Kidney (tissue), 14 donors: ENCODE measurements around the gene NR3C1. TPM values are rescaled to one million over a fixed set of nuclear protein-coding genes. Genes with fewer than 3 reads are reported as not detected.

ENCODE experiments used
- DNase-seq, 5 donors: peaks; one replicate each; pipeline ENCODE4 v3.0.0-alpha.2; 2013 to 2020
- FAIRE-seq: peaks from 2 replicates; lab custom pipeline; 2012; peaks lifted over from hg19 to GRCh38; lab: Jason Lieb, UNC
- H3K27ac ChIP-seq, 2 donors: one replicate each; pipeline ENCODE4 v1.7.0; 2013; ENCODE audit warnings: low read depth in 2 of 2, low read length in 2 of 2, inconsistent platforms in 1 of 2
- H3K27me3 ChIP-seq: one replicate; pipeline ENCODE4 v1.7.1; 2013; ENCODE audit warnings: low read length, inconsistent platforms; ENCODE audit not compliant: control insufficient read depth, insufficient read depth
- H3K36me3 ChIP-seq, 3 donors: one replicate each; pipeline versions ENCODE4 v1.7.0 to v1.7.1; 2013; ENCODE audit warnings: low read length in 3 of 3, control low read depth in 1 of 3, inconsistent platforms in 1 of 3; ENCODE audit not compliant: insufficient read depth in 3 of 3, control insufficient read depth in 2 of 3
- H3K4me1 ChIP-seq, 3 donors: one replicate each; pipeline versions ENCODE4 v1.7.0 to v1.7.1; 2013; ENCODE audit warnings: low read length in 3 of 3, inconsistent platforms in 1 of 3, low read depth in 1 of 3; ENCODE audit not compliant: control insufficient read depth in 2 of 3, insufficient read depth in 2 of 3
- H3K4me3 ChIP-seq, 3 donors: one replicate each; pipeline versions ENCODE4 v1.7.0 to v1.8.1; 2013; ENCODE audit warnings: low read length in 3 of 3, control low read depth in 1 of 3, inconsistent platforms in 1 of 3
- H3K9ac ChIP-seq, 3 donors: one replicate each; pipeline versions ENCODE4 v1.7.0 to v1.7.1; 2013; ENCODE audit warnings: low read length in 3 of 3, control low read depth in 1 of 3, inconsistent platforms in 1 of 3
- H3K9me3 ChIP-seq, 3 donors: one replicate each; pipeline versions ENCODE4 v1.7.0 to v1.7.1; 2013; ENCODE audit warnings: low read length in 3 of 3, control low read depth in 1 of 3, inconsistent platforms in 1 of 3; ENCODE audit not compliant: control insufficient read depth in 2 of 3, insufficient read depth in 1 of 3
- intact Hi-C: fragments of 100-400 bp; cut with DNase I; formaldehyde crosslinking; loops from one replicate; pipeline ENCODE4 v1.11.1; 2022
- polyA plus RNA-seq: library from polyadenylated mRNA; stranded (reverse); fragments of 350-450 nt; fragmentation: Illumina TruSeq; extraction: RNeasy Lipid Tissue Mini Kit (QIAGEN cat#74804); gene quantifications from one replicate; pipeline ENCODE4 v1.2.3, GENCODE V29; 2014; ENCODE audit warnings: low read depth, low replicate concordance; ENCODE audit not compliant: insufficient read depth
- total RNA-seq: library from RNA; stranded (reverse); fragmentation: NEBNext Ultra II Directional; extraction: Animal tissue kit (Norgen Biotek cat#: 25700); gene quantifications from one replicate; pipeline ENCODE4 v1.2.1, GENCODE V29; 2021
- TF ChIP-seq, protein P1 (sequence below): IDR thresholded peaks from 3 replicates; pipeline ENCODE4 v1.5.1; 2012; ENCODE audit warnings: mild to moderate bottlenecking, moderate library complexity, borderline replicate concordance; ENCODE audit not compliant: insufficient read depth; ENCODE audit errors: extremely low read depth
- donor health status: control.
- donor health status: control.
- donor health status: control.
- donor health status: control.
- donor health status: control.
- donor health status: DM: yes; HTN: yes; CAD: no.
- donor health status: Normal renal cell carcinoma (clear cell type).

Gene NR3C1
- total and polyA plus RNA-seq, 2 donors from 2014 or later: 23.4 to 69.0 TPM

DNA sequence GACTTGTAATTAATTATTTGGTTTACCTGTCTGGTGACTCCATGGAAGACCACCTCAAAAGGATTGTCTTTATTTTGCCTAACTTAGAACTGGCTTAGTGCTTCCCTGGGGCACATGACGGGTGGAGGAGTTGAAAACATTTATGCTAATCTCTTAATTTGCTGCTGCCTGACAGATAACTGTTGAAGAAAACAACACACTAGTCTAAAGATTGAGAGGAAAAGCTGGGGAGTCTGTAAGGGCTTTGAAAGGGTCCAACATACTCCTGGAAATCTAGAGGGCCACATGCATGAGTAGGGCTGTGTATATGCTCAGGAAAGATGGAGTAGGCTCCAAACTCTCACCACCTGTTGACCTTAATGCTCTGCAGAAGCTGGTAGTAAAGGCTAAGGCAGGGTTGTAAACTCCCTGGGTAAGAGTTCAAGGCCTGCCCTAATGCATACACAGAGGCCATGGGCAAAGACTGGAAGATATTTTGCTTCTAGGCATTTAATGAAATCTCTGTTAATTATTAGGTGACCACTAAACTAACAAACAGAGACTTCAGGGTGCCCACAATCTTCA, 40.7 kb downstream of the NR3C1 start:
- H3K27ac ChIP-seq: no peak overlapping the region
- no peak overlapping the region for H3K9ac ChIP-seq
- H3K4me3 ChIP-seq: no peak overlapping the region
- H3K9me3 ChIP-seq: no peaks in the 10 kb centered on the region
- no peaks in the 10 kb centered on the region for H3K36me3 ChIP-seq
- H3K4me1 ChIP-seq: peaks cover 0 to 2% (median 0%) of the 10 kb centered on the region in 3 donors
- TF ChIP-seq, protein P1, sequence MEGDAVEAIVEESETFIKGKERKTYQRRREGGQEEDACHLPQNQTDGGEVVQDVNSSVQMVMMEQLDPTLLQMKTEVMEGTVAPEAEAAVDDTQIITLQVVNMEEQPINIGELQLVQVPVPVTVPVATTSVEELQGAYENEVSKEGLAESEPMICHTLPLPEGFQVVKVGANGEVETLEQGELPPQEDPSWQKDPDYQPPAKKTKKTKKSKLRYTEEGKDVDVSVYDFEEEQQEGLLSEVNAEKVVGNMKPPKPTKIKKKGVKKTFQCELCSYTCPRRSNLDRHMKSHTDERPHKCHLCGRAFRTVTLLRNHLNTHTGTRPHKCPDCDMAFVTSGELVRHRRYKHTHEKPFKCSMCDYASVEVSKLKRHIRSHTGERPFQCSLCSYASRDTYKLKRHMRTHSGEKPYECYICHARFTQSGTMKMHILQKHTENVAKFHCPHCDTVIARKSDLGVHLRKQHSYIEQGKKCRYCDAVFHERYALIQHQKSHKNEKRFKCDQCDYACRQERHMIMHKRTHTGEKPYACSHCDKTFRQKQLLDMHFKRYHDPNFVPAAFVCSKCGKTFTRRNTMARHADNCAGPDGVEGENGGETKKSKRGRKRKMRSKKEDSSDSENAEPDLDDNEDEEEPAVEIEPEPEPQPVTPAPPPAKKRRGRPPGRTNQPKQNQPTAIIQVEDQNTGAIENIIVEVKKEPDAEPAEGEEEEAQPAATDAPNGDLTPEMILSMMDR: no peak
- FAIRE-seq: no peak
- intact Hi-C loops: no loop called here
- DNase-seq: no peak
- no peaks in the 10 kb centered on the region for H3K27me3 ChIP-seq

DNA sequence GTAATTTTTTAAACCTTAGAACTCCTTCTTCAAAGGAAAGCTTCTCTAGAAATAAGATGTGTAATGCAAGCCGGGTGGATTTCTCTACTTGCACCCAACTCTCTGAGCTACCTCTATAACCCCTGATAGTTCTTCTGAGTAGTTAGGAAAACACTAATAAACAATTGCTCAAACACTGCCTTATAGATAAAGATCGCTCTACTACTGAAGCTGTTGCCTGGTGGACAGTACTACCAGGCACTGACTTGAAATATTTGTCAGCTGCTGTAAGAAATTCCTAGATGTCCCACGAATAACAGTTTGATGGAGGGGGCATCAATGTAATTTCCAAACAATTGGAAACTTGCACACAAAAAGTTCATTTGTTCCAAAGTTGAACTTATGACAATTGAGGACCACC, 42.0 kb downstream of the NR3C1 start:
- no peak for DNase-seq

DNA sequence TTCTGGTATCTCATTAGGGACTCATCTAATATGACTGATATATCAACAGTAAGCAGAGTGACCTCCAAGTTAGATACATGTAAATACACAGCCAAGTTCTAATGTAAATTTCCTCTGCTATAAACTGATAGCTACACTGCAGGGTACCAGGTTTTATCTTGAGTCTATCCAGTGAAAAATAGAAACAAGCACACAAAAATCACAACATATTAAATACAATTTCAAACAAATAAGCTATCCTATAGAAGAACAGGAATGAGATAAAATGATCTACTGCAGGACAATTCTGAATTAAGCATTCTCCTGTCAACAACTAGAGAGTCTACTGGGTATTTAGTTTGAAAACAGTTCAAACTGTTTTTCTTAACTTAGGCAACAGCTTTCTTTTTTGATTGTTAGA, 42.7 kb downstream of the NR3C1 start:
- FAIRE-seq: no peak
- TF ChIP-seq, protein P1: no peak

More for the DNA sequence above, 42.0 kb downstream of the NR3C1 start:
- no peak overlapping the region for H3K27ac ChIP-seq
- no peaks in the 10 kb centered on the region for H3K27me3 ChIP-seq
- intact Hi-C loops: no loop called here
- TF ChIP-seq, protein P1: no peak
- no peak overlapping the region for H3K4me3 ChIP-seq
- no peaks in the 10 kb centered on the region for H3K9me3 ChIP-seq
- H3K4me1 ChIP-seq: peaks cover 0 to 7% (median 0%) of the 10 kb centered on the region in 3 donors
- H3K36me3 ChIP-seq: no peaks in the 10 kb centered on the region
- no peak for FAIRE-seq
- H3K9ac ChIP-seq: no peak overlapping the region

DNA sequence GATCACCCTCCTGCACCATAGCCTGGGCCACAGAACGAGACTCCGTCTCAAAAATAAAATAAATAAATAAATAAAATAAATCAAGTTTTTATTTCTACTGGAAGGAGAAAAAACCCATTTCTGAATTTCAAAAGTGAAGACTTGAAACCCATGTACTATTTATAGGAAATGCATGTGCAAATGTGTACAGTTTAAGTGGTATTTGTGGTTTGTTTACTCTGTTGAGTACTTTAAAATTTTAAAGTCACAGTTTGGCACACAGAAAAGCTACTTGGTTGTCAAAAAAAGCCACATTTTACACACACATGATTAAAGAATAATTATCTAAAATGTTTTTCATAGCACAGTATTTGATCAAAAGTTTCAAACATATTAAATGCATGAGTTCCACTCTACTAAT, 43.6 kb downstream of the NR3C1 start:
- H3K4me1 ChIP-seq: peaks cover 0 to 18% (median 0%) of the 10 kb centered on the region in 3 donors
- no peak for FAIRE-seq
- no peaks in the 10 kb centered on the region for H3K36me3 ChIP-seq
- H3K27ac ChIP-seq: no peak overlapping the region
- TF ChIP-seq, protein P1: no peak
- no peak for DNase-seq
- no peaks in the 10 kb centered on the region for H3K9me3 ChIP-seq
- intact Hi-C loops: no loop called here
- H3K4me3 ChIP-seq: no peak overlapping the region
- no peaks in the 10 kb centered on the region for H3K27me3 ChIP-seq
- no peak overlapping the region for H3K9ac ChIP-seq

More for the DNA sequence above, 42.7 kb downstream of the NR3C1 start:
- Histone ChIP-seq H3K9me3 (no peaks in the 10 kb centered on the region), H3K36me3 (no peaks in the 10 kb centered on the region), H3K27ac (no peak overlapping the region), H3K4me1 (peaks cover 0 to 9% (median 0%) of the 10 kb centered on the region in 3 donors), H3K27me3 (no peaks in the 10 kb centered on the region), H3K9ac (no peak overlapping the region), H3K4me3 (no peak overlapping the region)
- intact Hi-C loops: no loop called here
- no peak for DNase-seq
